Brain pericyte (primary cell): ENCODE results near the gene NFATC1.

Experiments used
- DNase-seq: peaks from one replicate; pipeline ENCODE4 v3.0.0-alpha.2; 2012; ENCODE audit warnings: low read depth, low spot score

NFATC1 gene

GRCh38 chr18:79423211-79424007 lies 27.7 kb downstream of the NFATC1 start:
- DNase-seq = no peak

GRCh38 chr18:79424008-79424565 lies 28.4 kb downstream of the NFATC1 start:
- DNase-seq = no peak

GRCh38 chr18:79424880-79425568 lies 29.3 kb downstream of the NFATC1 start:
- no peak for DNase-seq

GRCh38 chr18:79425569-79425886 lies 29.8 kb downstream of the NFATC1 start:
- no peak for DNase-seq

- DNase-seq = no peak
Measured at GRCh38 chr18:79426376-79427300, 30.9 kb downstream of the NFATC1 start.

- no peak for DNase-seq
Measured at GRCh38 chr18:79427368-79428225, 31.9 kb downstream of the NFATC1 start.

- DNase-seq = no peak
Measured at GRCh38 chr18:79428287-79428686, 32.6 kb downstream of the NFATC1 start.

GRCh38 chr18:79429381-79429780 lies 33.7 kb downstream of the NFATC1 start:
- DNase-seq = no peak

- no peak for DNase-seq
Measured at GRCh38 chr18:79429785-79430281, 34.1 kb downstream of the NFATC1 start.

- DNase-seq = no peak
Measured at GRCh38 chr18:79432376-79433120, 36.8 kb downstream of the NFATC1 start.

- no peak for DNase-seq
Measured at GRCh38 chr18:79433431-79433830, 37.7 kb downstream of the NFATC1 start.

- no peak for DNase-seq
Measured at GRCh38 chr18:79434607-79435401, 39.1 kb downstream of the NFATC1 start.

- no peak for DNase-seq
Measured at GRCh38 chr18:79436556-79437275, 41.0 kb downstream of the NFATC1 start.

- DNase-seq = no peak
Measured at GRCh38 chr18:79438089-79438897, 42.6 kb downstream of the NFATC1 start.

- no peak for DNase-seq
Measured at GRCh38 chr18:79438898-79439627, 43.3 kb downstream of the NFATC1 start.

- no peak for DNase-seq
Measured at GRCh38 chr18:79439628-79440023, 43.9 kb downstream of the NFATC1 start.
